Inflammatory macrophage (primary cell): ENCODE results near the gene SH3YL1.
A peak's percentile ranks its signal among the peaks of the same experiment; 100 is the strongest.

ENCODE experiments used
- DNase-seq, 2 donors: peaks; one replicate each; pipeline ENCODE4 v3.0.0-alpha.2; 2020 to 2022
- total RNA-seq, 18 experiments: gene quantifications; one replicate each; lab custom pipeline; 2026; ENCODE audit warnings: mixed read lengths in 6 of 18, inconsistent platforms in 2 of 18; lab: John Stamatoyannopoulos, UW

Gene SH3YL1
- total RNA-seq, result 4.4 to 22.7 (median 15.9) reads per million in 18 experiments

GRCh38 chr2:263774-264492, at the start of gene SH3YL1:
TSS of gene SH3YL1 (minus strand) at chr2:264032. CDS start at chr2:263984, 48 bp downstream.
- peak in 1 of 2 donors; percentile 18 for DNase-seq

DNA sequence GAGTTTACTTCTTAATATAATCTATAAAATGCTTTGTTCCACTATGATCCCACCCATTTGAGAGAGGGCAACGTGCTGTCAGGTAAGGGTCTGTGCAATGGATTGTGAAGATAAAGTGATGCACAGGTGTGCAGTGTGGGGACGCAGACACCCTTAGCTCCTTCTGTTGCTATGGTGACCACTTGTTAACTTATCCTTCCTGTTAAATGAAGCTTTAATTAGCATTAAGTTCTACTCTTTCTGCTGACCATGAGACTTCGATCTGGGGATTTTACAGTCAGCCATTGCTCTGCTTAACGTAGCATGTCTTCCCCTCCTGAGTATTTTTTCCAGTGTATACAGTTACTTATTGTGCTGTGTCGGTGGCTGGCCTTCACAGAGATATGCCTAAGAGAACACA, 47.2 kb upstream of the SH3YL1 start:
- no peak for DNase-seq

- no peak for DNase-seq
These were observed 46.2 kb upstream of the SH3YL1 start for GRCh38 chr2:309954-310510.

GRCh38 chr2:309148-309953, 45.5 kb upstream of the SH3YL1 start:
- DNase-seq, result no peak

- DNase-seq, result no peak
These were observed 41.5 kb upstream of the SH3YL1 start for GRCh38 chr2:305366-305765.

GRCh38 chr2:296354-296753, 32.5 kb upstream of the SH3YL1 start:
- DNase-seq, result no peak

DNA sequence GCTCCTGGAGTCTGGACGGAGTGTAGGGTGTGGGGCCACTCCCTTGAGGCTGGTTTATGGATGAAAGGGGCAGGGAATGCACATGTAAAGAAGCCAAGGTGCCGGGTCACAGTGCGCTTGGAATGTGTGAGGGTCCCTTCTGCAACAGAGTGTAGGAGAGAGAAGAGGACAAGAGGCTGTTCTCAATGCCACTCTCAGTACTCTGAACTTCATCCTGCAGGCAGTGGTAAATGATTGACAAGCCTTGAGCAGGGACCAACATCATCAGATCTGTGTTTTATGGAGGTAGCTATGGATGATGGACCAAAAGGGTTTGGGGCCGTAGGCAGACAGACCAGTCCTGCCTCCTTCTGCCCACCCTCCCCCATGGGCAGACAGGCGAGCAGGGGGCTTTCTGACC, 31.3 kb upstream of the SH3YL1 start:
- DNase-seq, result no peak

GRCh38 chr2:290090-290722, 26.4 kb upstream of the SH3YL1 start:
- DNase-seq, result peak; percentile 25 to 46

- no peak for DNase-seq
These were observed 25.7 kb upstream of the SH3YL1 start for GRCh38 chr2:289362-290089.

DNA sequence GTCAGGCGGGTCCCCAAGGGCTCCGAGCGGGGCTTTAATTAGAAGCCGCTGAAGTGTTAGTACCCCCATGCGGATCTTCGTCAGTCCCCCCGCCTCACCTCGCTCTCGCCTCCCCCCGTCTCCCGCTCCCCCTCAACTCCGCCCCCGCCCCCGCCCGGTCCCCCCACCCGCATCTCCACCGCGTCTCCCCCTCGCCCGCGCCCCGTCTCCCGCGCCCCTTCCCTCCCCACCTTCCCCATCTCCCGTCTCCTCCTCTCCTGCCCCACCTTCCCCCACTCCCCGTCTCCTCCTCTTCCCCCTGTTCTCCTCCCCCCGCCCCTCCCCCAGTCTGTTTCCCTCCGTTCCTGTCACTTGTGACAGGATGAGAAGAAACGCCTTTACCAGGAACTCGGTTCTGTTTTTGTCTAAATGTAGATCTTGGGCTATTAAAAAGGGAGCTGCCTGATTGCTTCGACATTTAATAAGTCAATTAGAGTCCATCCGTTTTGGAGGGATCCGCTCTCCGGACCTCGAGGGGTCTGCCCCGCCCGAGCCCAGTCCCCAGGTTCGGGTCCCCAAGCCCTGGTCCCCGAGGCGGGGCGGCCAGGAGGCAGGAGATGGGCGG, 25.0 kb upstream of the SH3YL1 start:
- DNase-seq, result no peak

DNA sequence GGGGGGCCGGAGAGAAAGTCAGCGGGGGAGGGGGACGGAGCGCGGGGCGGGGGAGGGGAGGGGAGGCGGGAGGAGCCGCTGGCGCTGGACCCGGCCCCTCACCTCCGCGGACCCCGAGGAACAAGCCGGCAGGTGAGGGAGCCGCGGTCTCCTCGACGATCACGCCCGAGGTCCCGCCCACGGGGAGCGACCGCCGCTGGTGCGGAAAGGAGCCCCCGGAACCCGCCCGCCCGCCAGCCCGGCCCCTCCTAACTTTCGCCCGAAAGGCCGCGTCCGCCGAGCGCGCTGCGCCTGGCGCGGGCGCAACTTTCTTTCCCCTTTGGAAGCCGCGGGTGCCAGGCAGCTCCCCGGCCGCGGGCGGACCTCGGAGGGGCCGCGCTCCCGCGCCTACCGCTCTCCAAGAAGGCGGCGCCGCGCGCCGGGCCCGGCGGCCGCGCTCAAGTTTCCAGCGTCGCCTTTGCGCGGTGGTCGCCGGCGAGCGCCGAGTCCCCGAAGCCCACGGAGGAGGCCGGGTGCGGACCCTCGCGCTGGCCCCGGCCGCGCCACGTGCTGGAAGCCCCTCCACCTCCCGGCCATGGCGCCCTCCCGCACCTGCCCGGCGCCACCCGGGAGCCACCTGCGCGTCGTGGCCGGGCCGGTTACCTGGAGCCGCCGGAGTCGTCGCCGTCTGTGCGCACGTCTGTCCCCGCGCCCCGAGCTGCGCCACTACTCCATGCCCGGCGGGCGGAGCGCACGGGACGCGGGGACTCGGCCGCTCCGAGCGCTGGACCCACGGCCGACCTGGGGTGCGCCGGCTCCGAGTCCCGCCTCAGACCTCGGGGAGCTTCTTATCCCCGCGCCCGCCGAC, 24.3 kb upstream of the SH3YL1 start, which contains the start of gene ALKAL2:
TSS of gene ALKAL2 (minus strand) at position 181 of the 847 bp plus-strand sequence. CDS start 256 bp downstream, outside the sequence.
- DNase-seq, result no peak

GRCh38 chr2:287471-287885, 23.6 kb upstream of the SH3YL1 start:
- DNase-seq, result peak in 1 of 2 donors; percentile 16

GRCh38 chr2:286774-287392, 23.1 kb upstream of the SH3YL1 start:
- DNase-seq, result no peak

- no peak for DNase-seq
These were observed 22.2 kb upstream of the SH3YL1 start for GRCh38 chr2:286035-286434.

GRCh38 chr2:285531-285930, 21.7 kb upstream of the SH3YL1 start:
- no peak for DNase-seq

GRCh38 chr2:284896-285492, 21.2 kb upstream of the SH3YL1 start:
- no peak for DNase-seq

- DNase-seq, result no peak
These were observed 20.4 kb upstream of the SH3YL1 start for GRCh38 chr2:283996-284794.

GRCh38 chr2:282371-283263, 18.8 kb upstream of the SH3YL1 start:
- DNase-seq, result no peak
